Urinary bladder (tissue), 4 donors: Measurements from ENCODE around the gene FRMD3. TPM values are rescaled to one million over a fixed set of nuclear protein-coding genes. Genes with fewer than 3 reads are reported as not detected.
A peak's percentile ranks its signal among the peaks of the same experiment; 100 is the strongest.

Experiments
- DNase-seq: peaks from one replicate; pipeline ENCODE4 v3.0.0-alpha.2; 2015; ENCODE audit errors: extremely low spot score
- H3K27ac ChIP-seq: one replicate; pipeline ENCODE4 v1.5.1; 2013; ENCODE audit warnings: low read depth, mild to moderate bottlenecking, moderate library complexity
- H3K36me3 ChIP-seq: one replicate; pipeline ENCODE4 v1.6.1; 2013; ENCODE audit warnings: mild to moderate bottlenecking, moderate library complexity; ENCODE audit not compliant: insufficient read depth
- H3K4me1 ChIP-seq: one replicate; pipeline ENCODE4 v1.6.1; 2013; ENCODE audit warnings: mild to moderate bottlenecking, moderate library complexity; ENCODE audit not compliant: insufficient read depth
- H3K4me3 ChIP-seq: one replicate; pipeline ENCODE4 v1.5.1; 2013; ENCODE audit warnings: low read depth, low read length
- WGBS: extraction: QIAGEN DNeasy Blood & Tissue Kit; methylation state at CpG from one replicate; pipeline ENCODE4 v1.1.7; 2013; 5-methylcytosine and 5-hydroxymethylcytosine counted together
- polyA plus RNA-seq: library from polyadenylated mRNA; stranded (reverse); fragments of 200-250 nt; gene quantifications from one replicate; pipeline ENCODE4 v1.2.3, GENCODE V29; 2013
- total RNA-seq: library from RNA; depleted of rRNA; stranded (reverse); fragments of >200 nt; gene quantifications from one replicate; pipeline ENCODE4 v1.2.3, GENCODE V29; 2014
- donor health status: healthy with polysubstance abuse.
- donor health status: healthy.

FRMD3 gene
- total and polyA plus RNA-seq, 2 donors, result 4.8 to 10.8 TPM

DNA sequence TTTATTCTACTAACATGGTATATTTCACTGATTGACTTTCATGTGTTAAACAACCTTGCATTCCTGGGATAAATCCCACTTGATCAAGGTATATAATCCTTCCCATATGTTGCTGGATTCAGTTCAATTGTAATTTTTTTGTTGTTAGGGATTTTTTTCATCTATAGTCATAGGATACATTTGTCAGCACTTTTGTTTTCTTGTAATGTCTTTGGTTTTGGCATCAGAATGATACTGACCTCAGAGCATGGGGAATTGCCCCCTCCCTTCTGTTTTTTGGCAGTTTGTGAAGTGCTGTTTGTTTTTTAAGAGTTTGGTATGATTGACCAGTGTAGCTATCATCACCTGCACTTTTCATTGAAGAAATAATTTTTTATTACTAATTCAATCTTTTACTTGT, 298.5 kb downstream of the FRMD3 start:
- Histone ChIP-seq H3K4me1 (no peaks in the 10 kb centered on the region), H3K4me3 (no peak overlapping the region), H3K36me3 (no peaks in the 10 kb centered on the region), H3K27ac (no peak overlapping the region)
- no peak for DNase-seq

GRCh38 chr9:83238871-83239640, 299.1 kb downstream of the FRMD3 start:
- H3K27ac ChIP-seq, result no peak overlapping the region
- 74% methylated on average over 6 of the region's 6 CpGs for WGBS
- no peaks in the 10 kb centered on the region for H3K4me1 ChIP-seq
- H3K4me3 ChIP-seq, result no peak overlapping the region
- H3K36me3 ChIP-seq, result no peaks in the 10 kb centered on the region
- DNase-seq, result no peak

DNA sequence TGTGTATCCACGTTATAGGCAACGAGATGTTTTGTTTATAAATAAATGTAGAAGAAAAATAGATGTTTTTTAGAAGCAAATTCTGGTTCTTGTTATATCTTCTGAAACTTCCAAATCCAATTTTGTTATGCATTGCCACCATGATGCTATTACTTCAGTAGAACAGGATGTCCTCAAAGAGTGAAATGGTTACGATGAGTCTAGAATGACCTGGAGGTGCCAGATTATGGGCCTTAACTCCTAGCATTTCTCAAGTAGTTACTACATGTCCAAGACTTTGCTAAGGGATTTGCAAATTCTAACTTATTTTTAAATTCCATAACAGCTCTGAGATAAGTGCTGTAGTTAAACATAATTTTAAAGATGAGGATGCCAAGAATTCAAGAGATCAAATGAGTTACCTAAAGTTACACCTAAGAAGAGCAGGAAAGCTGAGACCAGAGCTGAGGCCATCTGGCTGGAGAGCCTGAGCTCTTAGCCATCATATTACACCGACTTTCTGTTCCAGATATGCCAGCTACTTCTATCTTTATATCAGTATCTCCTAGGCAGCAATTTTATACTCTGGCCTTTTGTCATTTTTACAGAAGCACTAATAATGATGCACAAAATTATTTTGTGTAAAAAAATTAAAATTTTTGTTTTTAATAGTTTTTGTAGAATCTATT, 302.0 kb downstream of the FRMD3 start:
- DNase-seq, result no peak
- Histone ChIP-seq H3K4me3 (no peak overlapping the region), H3K36me3 (no peaks in the 10 kb centered on the region), H3K27ac (no peak overlapping the region), H3K4me1 (no peaks in the 10 kb centered on the region)
- WGBS, result 89% methylated on average over 4 of the region's 4 CpGs

DNA sequence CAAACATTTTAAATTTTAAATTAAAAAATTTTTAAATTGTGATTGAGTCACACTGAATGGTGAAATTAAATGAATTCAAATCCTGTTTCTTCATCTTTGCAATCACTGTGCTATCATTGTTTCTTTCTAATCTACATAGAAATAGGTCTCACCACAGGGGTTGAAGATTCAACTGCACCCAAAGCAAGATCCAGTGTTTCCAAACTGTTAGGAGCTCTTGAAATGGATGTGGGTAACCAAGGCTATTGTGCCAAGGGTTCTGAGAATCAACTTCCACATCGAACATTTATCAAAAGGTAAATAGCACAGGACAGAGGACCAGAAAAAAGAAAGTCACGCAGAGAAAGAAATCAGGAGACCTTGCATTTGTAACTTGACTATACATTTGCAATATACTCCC, 302.7 kb downstream of the FRMD3 start:
- Histone ChIP-seq H3K27ac (no peak overlapping the region), H3K4me3 (no peak overlapping the region), H3K4me1 (no peaks in the 10 kb centered on the region), H3K36me3 (no peaks in the 10 kb centered on the region)
- WGBS, result 76% methylated on average over 2 of the region's 2 CpGs
- DNase-seq, result no peak

GRCh38 chr9:83234541-83234940, 303.7 kb downstream of the FRMD3 start:
- no peak overlapping the region for H3K4me3 ChIP-seq
- DNase-seq, result no peak
- H3K27ac ChIP-seq, result no peak overlapping the region
- WGBS, result 76% methylated on average over 3 of the region's 3 CpGs
- no peaks in the 10 kb centered on the region for H3K36me3 ChIP-seq
- H3K4me1 ChIP-seq, result no peaks in the 10 kb centered on the region

- DNase-seq, result no peak
- Histone ChIP-seq H3K4me1 (no peaks in the 10 kb centered on the region), H3K36me3 (no peaks in the 10 kb centered on the region), H3K4me3 (no peak overlapping the region), H3K27ac (no peak overlapping the region)
- WGBS, result 82% methylated on average over 2 of the region's 2 CpGs
Measured at GRCh38 chr9:83233647-83234046, 304.6 kb downstream of the FRMD3 start.

DNA sequence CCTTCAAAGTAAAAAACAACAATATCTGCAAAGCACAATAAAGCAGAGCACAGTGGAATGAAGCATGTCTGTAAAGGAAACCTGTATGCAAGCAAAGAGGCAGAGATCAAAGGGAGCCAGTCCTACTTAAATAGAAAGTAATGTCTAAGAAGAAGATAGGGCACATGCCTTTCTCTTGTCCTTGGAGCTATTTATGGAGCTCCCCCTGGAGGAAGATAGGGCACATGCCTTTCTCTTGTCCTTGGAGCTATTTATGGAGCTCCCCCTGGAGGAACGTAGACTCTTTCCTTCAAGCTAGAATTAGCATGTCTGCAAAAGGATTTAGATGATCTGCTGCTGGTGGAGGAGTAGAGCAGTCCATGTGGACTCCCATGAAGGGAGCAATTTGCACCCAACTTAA, 307.2 kb downstream of the FRMD3 start:
- 55% methylated on average over 1 of the region's 1 CpG for WGBS

GRCh38 chr9:83220730-83221129, 317.5 kb downstream of the FRMD3 start:
- no peak overlapping the region for H3K4me3 ChIP-seq
- no peaks in the 10 kb centered on the region for H3K4me1 ChIP-seq
- H3K27ac ChIP-seq, result no peak overlapping the region
- DNase-seq, result no peak
- H3K36me3 ChIP-seq, result no peaks in the 10 kb centered on the region
- 55% methylated on average over 3 of the region's 3 CpGs for WGBS

More for the DNA sequence above, 307.2 kb downstream of the FRMD3 start:
- Histone ChIP-seq H3K27ac (no peak overlapping the region), H3K4me3 (no peak overlapping the region), H3K36me3 (no peaks in the 10 kb centered on the region), H3K4me1 (no peaks in the 10 kb centered on the region)
- no peak for DNase-seq

DNA sequence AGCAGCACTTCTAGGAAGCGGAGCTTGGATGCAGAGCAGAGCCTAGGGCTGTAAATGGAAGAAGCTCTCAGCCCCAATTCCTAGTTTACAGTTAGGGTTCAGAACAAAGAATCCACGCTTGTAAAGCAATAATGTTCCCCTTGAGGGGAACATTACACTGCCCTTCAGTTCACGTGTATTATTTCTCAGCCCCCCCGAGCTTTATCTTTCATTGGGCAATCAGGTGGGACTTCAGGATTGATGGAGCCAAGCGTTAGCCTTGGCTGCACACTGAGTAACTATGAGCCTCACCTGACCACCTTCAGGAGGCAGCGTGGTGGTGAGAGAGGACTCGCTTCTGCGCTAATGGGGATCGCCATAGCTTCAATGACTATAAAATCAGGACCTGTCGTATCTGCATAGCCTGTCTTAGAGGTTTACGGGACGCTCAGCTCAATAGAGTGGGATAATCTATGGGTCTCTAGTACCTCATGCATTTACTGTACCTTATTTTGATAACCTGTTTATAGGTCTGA, 318.2 kb downstream of the FRMD3 start:
- WGBS, result 56% methylated on average over 12 of the region's 12 CpGs
- DNase-seq, result no peak
- Histone ChIP-seq H3K4me3 (peak overlapping the region; percentile 54), H3K27ac (no peak overlapping the region), H3K36me3 (no peaks in the 10 kb centered on the region), H3K4me1 (no peaks in the 10 kb centered on the region)

DNA sequence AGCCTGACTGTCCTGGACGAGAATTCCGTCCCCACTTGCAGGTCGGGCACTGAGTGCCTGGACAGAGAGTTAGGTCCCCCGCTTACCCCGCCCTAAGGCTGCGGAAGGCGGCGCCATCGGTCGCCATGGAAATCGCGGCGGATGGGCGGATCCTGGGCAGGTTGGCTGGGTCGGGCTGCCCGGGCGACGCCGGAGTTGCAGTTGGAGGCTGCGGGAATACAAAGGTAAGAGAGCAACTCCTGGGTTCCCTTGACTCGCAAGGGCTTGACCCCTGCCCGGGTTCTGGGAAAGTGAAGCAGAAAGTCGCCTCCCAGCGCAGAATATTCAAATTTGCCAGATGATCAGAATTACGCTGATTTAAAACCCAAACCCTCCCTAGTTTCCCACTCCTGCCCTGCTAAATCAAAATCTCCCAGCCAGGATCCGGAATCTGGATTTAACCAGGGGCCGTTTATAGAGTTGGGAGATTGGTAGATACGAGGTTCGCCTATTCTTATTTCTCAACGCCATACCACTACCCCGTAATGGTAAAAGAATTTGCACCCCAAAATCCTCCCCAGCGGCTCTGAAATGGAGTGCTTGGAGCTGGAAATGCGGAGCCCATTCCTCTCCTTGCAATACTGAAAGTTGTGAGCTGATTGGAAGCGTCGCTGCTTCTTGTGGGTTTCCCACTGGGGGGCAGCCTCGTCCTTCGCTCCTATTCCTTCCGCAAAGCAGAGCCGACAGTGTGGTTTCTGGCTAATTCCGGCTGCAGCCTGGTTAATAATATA, 318.9 kb downstream of the FRMD3 start:
- Histone ChIP-seq H3K27ac (peak overlapping the region; percentile 33), H3K4me3 (peak overlapping the region; percentile 54), H3K4me1 (no peaks in the 10 kb centered on the region), H3K36me3 (no peaks in the 10 kb centered on the region)
- DNase-seq, result peak; percentile 79
- WGBS, result 2% methylated on average over 40 of the region's 40 CpGs

- Histone ChIP-seq H3K4me3 (no peak overlapping the region), H3K36me3 (no peaks in the 10 kb centered on the region), H3K4me1 (no peaks in the 10 kb centered on the region), H3K27ac (no peak overlapping the region)
- no peak for DNase-seq
- 73% methylated on average over 11 of the region's 11 CpGs for WGBS
Measured at GRCh38 chr9:83218411-83219090, 319.6 kb downstream of the FRMD3 start.

GRCh38 chr9:83209188-83209731, 328.9 kb downstream of the FRMD3 start:
- 79% methylated on average over 3 of the region's 3 CpGs for WGBS
- Histone ChIP-seq H3K4me1 (no peaks in the 10 kb centered on the region), H3K4me3 (no peak overlapping the region), H3K36me3 (no peaks in the 10 kb centered on the region), H3K27ac (no peak overlapping the region)
- DNase-seq, result no peak
